Ishikawa (cell line): ENCODE measurements around the gene ANKRD31.

ENCODE experiments used
- EP300 ChIP-seq: IDR thresholded peaks from 2 replicates; pipeline ENCODE4 v1.6.1; 2012; ENCODE audit warnings: borderline replicate concordance
- TCF12 ChIP-seq: IDR thresholded peaks from 2 replicates; pipeline ENCODE4 v1.6.1; 2012; ENCODE audit warnings: low read depth
- YY1 ChIP-seq: IDR thresholded peaks from 2 replicates; pipeline ENCODE4 v1.6.1; 2012; ENCODE audit warnings: low read depth
- TF ChIP-seq, protein P1 (sequence below): IDR thresholded peaks from 2 replicates; pipeline ENCODE4 v1.6.1; 2012
- TF ChIP-seq, protein P2 (sequence below): IDR thresholded peaks from 2 replicates; pipeline ENCODE4 v1.6.1; 2012; ENCODE audit warnings: low read depth, mild to moderate bottlenecking

GRCh38 chr5:75234251-75234650, 2.4 kb downstream of the ANKRD31 start:
- TF ChIP-seq YY1, result no peak
- TF ChIP-seq TCF12, result no peak
- TF ChIP-seq EP300, result no peak
- TF ChIP-seq, protein P1, sequence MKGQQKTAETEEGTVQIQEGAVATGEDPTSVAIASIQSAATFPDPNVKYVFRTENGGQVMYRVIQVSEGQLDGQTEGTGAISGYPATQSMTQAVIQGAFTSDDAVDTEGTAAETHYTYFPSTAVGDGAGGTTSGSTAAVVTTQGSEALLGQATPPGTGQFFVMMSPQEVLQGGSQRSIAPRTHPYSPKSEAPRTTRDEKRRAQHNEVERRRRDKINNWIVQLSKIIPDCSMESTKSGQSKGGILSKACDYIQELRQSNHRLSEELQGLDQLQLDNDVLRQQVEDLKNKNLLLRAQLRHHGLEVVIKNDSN, result no peak
- TF ChIP-seq, protein P2, sequence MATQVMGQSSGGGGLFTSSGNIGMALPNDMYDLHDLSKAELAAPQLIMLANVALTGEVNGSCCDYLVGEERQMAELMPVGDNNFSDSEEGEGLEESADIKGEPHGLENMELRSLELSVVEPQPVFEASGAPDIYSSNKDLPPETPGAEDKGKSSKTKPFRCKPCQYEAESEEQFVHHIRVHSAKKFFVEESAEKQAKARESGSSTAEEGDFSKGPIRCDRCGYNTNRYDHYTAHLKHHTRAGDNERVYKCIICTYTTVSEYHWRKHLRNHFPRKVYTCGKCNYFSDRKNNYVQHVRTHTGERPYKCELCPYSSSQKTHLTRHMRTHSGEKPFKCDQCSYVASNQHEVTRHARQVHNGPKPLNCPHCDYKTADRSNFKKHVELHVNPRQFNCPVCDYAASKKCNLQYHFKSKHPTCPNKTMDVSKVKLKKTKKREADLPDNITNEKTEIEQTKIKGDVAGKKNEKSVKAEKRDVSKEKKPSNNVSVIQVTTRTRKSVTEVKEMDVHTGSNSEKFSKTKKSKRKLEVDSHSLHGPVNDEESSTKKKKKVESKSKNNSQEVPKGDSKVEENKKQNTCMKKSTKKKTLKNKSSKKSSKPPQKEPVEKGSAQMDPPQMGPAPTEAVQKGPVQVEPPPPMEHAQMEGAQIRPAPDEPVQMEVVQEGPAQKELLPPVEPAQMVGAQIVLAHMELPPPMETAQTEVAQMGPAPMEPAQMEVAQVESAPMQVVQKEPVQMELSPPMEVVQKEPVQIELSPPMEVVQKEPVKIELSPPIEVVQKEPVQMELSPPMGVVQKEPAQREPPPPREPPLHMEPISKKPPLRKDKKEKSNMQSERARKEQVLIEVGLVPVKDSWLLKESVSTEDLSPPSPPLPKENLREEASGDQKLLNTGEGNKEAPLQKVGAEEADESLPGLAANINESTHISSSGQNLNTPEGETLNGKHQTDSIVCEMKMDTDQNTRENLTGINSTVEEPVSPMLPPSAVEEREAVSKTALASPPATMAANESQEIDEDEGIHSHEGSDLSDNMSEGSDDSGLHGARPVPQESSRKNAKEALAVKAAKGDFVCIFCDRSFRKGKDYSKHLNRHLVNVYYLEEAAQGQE, result no peak
